Thyroid gland (tissue), 4 donors: Measurements from ENCODE around the gene FOXF1.

Experiments used
- CTCF ChIP-seq, 6 experiments: fragments of 200-600 bp in 3 of 6; fragments of 450-650 bp in 3 of 6; sonication (generic) in 3 of 6; IDR thresholded peaks; one replicate each; pipeline ENCODE4 v1.5.1; 2016 to 2019; ENCODE audit warnings: antibody characterized with exemption in 6 of 6, mild to moderate bottlenecking in 2 of 6, inconsistent platforms in 1 of 6, moderate library complexity in 1 of 6
- POLR2A ChIP-seq, 2 donors: fragments of 450-650 bp; IDR thresholded peaks; one replicate each; pipeline ENCODE4 v1.6.1; 2017; ENCODE audit warnings: antibody characterized with exemption in 2 of 2, mild to moderate bottlenecking in 2 of 2, moderate library complexity in 1 of 2

GRCh38 chr16:86462334-86463084 lies 47.8 kb upstream of the FOXF1 start:
- no peak for TF ChIP-seq CTCF (IDR thresholded peaks at IDR 0.05)
- no peak for TF ChIP-seq POLR2A (IDR thresholded peaks at IDR 0.05)
